Measurements from ENCODE around the gene APP.

DNA sequence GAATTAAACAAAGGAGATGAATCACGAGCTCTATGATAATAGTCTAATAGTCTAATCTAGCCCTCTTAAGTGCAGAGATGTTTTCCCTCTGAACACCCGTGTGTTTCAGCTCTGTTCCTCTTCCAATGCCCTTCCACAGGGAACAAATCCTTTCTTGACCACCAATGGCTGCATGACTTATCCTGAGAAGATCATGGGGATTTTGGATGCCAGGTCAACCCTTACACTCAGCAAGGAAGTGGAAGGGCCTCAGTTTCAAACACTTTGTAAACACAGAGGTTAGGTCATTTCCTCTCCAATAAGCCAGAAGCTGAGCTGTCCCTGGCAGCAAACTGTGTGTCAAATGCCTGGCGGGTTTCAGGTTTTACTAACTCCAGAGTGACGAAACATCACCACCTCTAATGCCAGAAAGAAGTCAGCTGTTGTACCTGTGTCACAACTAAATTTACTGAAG lies 235.8 kb downstream of the APP start:
- TF ChIP-seq, protein P1, sequence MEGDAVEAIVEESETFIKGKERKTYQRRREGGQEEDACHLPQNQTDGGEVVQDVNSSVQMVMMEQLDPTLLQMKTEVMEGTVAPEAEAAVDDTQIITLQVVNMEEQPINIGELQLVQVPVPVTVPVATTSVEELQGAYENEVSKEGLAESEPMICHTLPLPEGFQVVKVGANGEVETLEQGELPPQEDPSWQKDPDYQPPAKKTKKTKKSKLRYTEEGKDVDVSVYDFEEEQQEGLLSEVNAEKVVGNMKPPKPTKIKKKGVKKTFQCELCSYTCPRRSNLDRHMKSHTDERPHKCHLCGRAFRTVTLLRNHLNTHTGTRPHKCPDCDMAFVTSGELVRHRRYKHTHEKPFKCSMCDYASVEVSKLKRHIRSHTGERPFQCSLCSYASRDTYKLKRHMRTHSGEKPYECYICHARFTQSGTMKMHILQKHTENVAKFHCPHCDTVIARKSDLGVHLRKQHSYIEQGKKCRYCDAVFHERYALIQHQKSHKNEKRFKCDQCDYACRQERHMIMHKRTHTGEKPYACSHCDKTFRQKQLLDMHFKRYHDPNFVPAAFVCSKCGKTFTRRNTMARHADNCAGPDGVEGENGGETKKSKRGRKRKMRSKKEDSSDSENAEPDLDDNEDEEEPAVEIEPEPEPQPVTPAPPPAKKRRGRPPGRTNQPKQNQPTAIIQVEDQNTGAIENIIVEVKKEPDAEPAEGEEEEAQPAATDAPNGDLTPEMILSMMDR (IDR thresholded peaks at IDR 0.05): no peak
- TF ChIP-seq EP300 (IDR thresholded peaks at IDR 0.05): no peak
- TF ChIP-seq POLR2A (IDR thresholded peaks at IDR 0.05): no peak
